HepG2 (cell line): ENCODE measurements around the gene GINS2. TPM values are rescaled to one million over a fixed set of nuclear protein-coding genes. Genes with fewer than 3 reads are reported as not detected.

Source experiments
- ATAC-seq: fragments of 200-7000 bp; cut with Tn5 transposase; 3 replicates; pipeline ENCODE4 v1.9.1; 2020; ENCODE audit warnings: mild to moderate bottlenecking, moderate library complexity
- BruUV-seq: library from RNA; stranded (reverse); fragments of 400-500 nt; replicated peaks from 2 replicates; lab custom pipeline; 2021; lab: Mats Ljungman, UMichigan
- CTCF ChIA-PET: fragments of 300-600 bp; formaldehyde crosslinking; extraction: SDS; loops from one replicate; lab custom pipeline; 2021; ENCODE audit warnings: low total read pairs, inconsistent platforms, low intra/inter-chr PET ratio; lab: Yijun Ruan, JAX
- POLR2A ChIA-PET: fragments of 350-600 bp; sonication (Branson Sonifier 250); formaldehyde crosslinking; loops from one replicate; lab custom pipeline; 2020; ENCODE audit warnings: antibody characterized with exemption, inconsistent platforms; lab: Yijun Ruan, JAX
- DNase-seq: peaks from one replicate; pipeline ENCODE4 v3.0.0-alpha.2; 2015; ENCODE audit warnings: low spot score
- FAIRE-seq: peaks from 3 replicates; lab custom pipeline; 2011; peaks lifted over from hg19 to GRCh38; lab: Jason Lieb, UNC
- H2AFZ ChIP-seq: one replicate; pipeline ENCODE4 v1.6.1; 2011; ENCODE audit warnings: low read length, inconsistent platforms
- H3K27ac ChIP-seq: fragments of 300-600 bp; 3 replicates; pipeline ENCODE4 v1.8.0; 2011; ENCODE audit warnings: mixed run types, mild to moderate bottlenecking, mixed read lengths, low read length, inconsistent platforms; ENCODE audit not compliant: insufficient read depth; ENCODE audit errors: extremely low read length
- H3K27me3 ChIP-seq, 2 experiments: fragments of 200-600 bp in 1 of 2; 2 replicates in 1 of 2; 3 replicates in 1 of 2; pipeline versions ENCODE4 v1.6.0 to v1.8.0; 2011; ENCODE audit warnings: low read length in 2 of 2, mild to moderate bottlenecking in 2 of 2, moderate library complexity in 2 of 2, inconsistent platforms in 1 of 2; ENCODE audit not compliant: insufficient read depth in 2 of 2, control insufficient read depth in 1 of 2
- H3K36me3 ChIP-seq, 2 experiments: fragments of 200-600 bp in 1 of 2; replicated peaks in 1 of 2; 2 replicates in 1 of 2; 3 replicates in 1 of 2; pipeline versions ENCODE4 v1.5.1 to v1.8.0; 2011; ENCODE audit warnings: low read length in 2 of 2, inconsistent platforms in 1 of 2; ENCODE audit not compliant: insufficient read depth in 2 of 2, control insufficient read depth in 1 of 2
- H3K4me1 ChIP-seq: 2 replicates; pipeline ENCODE4 v1.5.1; 2012; ENCODE audit warnings: low read length, inconsistent platforms; ENCODE audit not compliant: insufficient read depth
- H3K4me2 ChIP-seq: 2 replicates; pipeline ENCODE4 v1.6.0; 2011; ENCODE audit warnings: low read depth, low read length, inconsistent platforms
- H3K4me3 ChIP-seq, 3 experiments: fragments of 200-600 bp in 1 of 3; sonication (generic), shearing (Covaris generic) in 1 of 3; replicated peaks in 1 of 3; 2 replicates each; pipeline ENCODE4 v1.5.1; 2011 to 2016; ENCODE audit warnings: low read length in 3 of 3, inconsistent platforms in 2 of 3, low read depth in 2 of 3, mild to moderate bottlenecking in 2 of 3, control low read depth in 1 of 3, mixed read lengths in 1 of 3; ENCODE audit not compliant: insufficient read depth in 1 of 3
- H3K79me2 ChIP-seq: one replicate; pipeline ENCODE4 v1.6.1; 2011; ENCODE audit warnings: low read length, inconsistent platforms; ENCODE audit not compliant: insufficient read depth
- H3K9ac ChIP-seq: 2 replicates; pipeline ENCODE4 v1.6.0; 2011; ENCODE audit warnings: mild to moderate bottlenecking, low read depth, low read length, inconsistent platforms; ENCODE audit not compliant: insufficient read depth
- H3K9me3 ChIP-seq: 2 replicates; pipeline ENCODE4 v1.5.1; 2012; ENCODE audit warnings: mild to moderate bottlenecking, low read length
- H4K20me1 ChIP-seq: 2 replicates; pipeline ENCODE4 v1.6.0; 2011; ENCODE audit warnings: inconsistent platforms, mild to moderate bottlenecking, low read length, moderate library complexity; ENCODE audit not compliant: insufficient read depth
- ATF7-NPFF ChIP-seq: sonication (generic); formaldehyde crosslinking; IDR thresholded peaks from 2 replicates; pipeline ENCODE4 v1.8.1; 2023; ENCODE audit warnings: mild to moderate bottlenecking, low read depth, missing genetic modification reagents, moderate library complexity
- MAFK ChIP-seq, 2 experiments: IDR thresholded peaks in 1 of 2; conservative IDR thresholded peaks in 1 of 2; 2 replicates each; pipeline ENCODE4 v1.6.1; 2011; ENCODE audit warnings: improper control_type of control experiment in 2 of 2, low read length in 2 of 2
- PBX3 ChIP-seq: sonication (generic); formaldehyde crosslinking; IDR thresholded peaks from 2 replicates; pipeline ENCODE4 v1.8.1; 2023; ENCODE audit warnings: missing genetic modification reagents, inconsistent platforms, borderline replicate concordance
- REL ChIP-seq: sonication (generic); formaldehyde crosslinking; conservative IDR thresholded peaks from 2 replicates; pipeline ENCODE4 v1.8.0; 2022; ENCODE audit warnings: mild to moderate bottlenecking, missing genetic modification reagents, moderate library complexity
- REXO4 ChIP-seq: sonication (generic); formaldehyde crosslinking; IDR thresholded peaks from 2 replicates; pipeline ENCODE4 v1.8.0; 2022; ENCODE audit warnings: missing genetic modification reagents, mild to moderate bottlenecking, borderline replicate concordance
- ZBTB38 ChIP-seq: sonication (generic); formaldehyde crosslinking; IDR thresholded peaks from 2 replicates; pipeline ENCODE4 v1.5.1; 2020; ENCODE audit warnings: mild to moderate bottlenecking, missing genetic modification reagents
- ZNF672 ChIP-seq: sonication (generic); formaldehyde crosslinking; IDR thresholded peaks from 2 replicates; pipeline ENCODE4 v1.8.1; 2022; ENCODE audit warnings: missing genetic modification reagents
- ZNF687 ChIP-seq: sonication (generic); formaldehyde crosslinking; IDR thresholded peaks from 2 replicates; pipeline ENCODE4 v1.5.1; 2020; ENCODE audit warnings: mild to moderate bottlenecking, missing genetic modification reagents, moderate library complexity
- ZSCAN21 ChIP-seq: sonication (generic); formaldehyde crosslinking; IDR thresholded peaks from 2 replicates; pipeline ENCODE4 v1.8.0; 2022; ENCODE audit warnings: mild to moderate bottlenecking, missing genetic modification reagents, moderate library complexity, borderline replicate concordance
- WGBS: methylation state at CpG from one replicate; pipeline ENCODE4 v1.1.6; 2017; ENCODE audit warnings: low lambda C conversion rate; 5-methylcytosine and 5-hydroxymethylcytosine counted together
- in situ Hi-C: cut with HindIII; loops from 2 replicates; pipeline ENCODE4 v1.10.0; 2017; ENCODE audit warnings: low pct_unique_long_range_greater_than_20kb; ENCODE audit not compliant: extremely low pct_ligation_motif_present
- intact Hi-C: fragments of 100-400 bp; cut with micrococcal nuclease; formaldehyde crosslinking; loops from one replicate; pipeline ENCODE4 v1.10.0; 2022; ENCODE audit not compliant: unreplicated experiment
- polyA plus RNA-seq, 8 experiments: library from polyadenylated mRNA; depleted of rRNA in 3 of 8; stranded (reverse) in 7 of 8; unstranded in 1 of 8; fragments of >200 nt; fragmentation: Illumina TruSeq in 4 of 8; extraction: Trizol in 4 of 8; gene quantifications; 2 replicates each; pipeline versions ENCODE4 v1.2.1 to v1.2.3, GENCODE V29; 2011 to 2016; ENCODE audit warnings: low read depth in 4 of 8, missing spikeins in 1 of 8, mixed read lengths in 1 of 8; ENCODE audit not compliant: insufficient read depth in 1 of 8
- total RNA-seq, 5 experiments: library from RNA; depleted of rRNA; stranded (reverse); fragments of >200 nt; fragmentation: Illumina TruSeq; extraction: Trizol; gene quantifications; 2 replicates each; pipeline ENCODE4 v1.2.3, GENCODE V29; 2016; ENCODE audit warnings: low read depth in 1 of 5
- TF ChIP-seq, protein P1 (sequence below): sonication (generic); formaldehyde crosslinking; IDR thresholded peaks from 2 replicates; pipeline ENCODE4 v1.5.1; 2020; ENCODE audit warnings: mild to moderate bottlenecking, missing genetic modification reagents
- TF ChIP-seq, protein P2 (sequence below): sonication (generic); formaldehyde crosslinking; IDR thresholded peaks from 2 replicates; pipeline ENCODE4 v1.4.0; 2020; ENCODE audit warnings: missing genetic modification reagents, borderline replicate concordance

Gene GINS2
- total and polyA plus RNA-seq, 2 of the 13 experiments (the other 11 are each of a cell fraction or from before 2014, with no cell fraction given) = 10.6 to 48.3 TPM

DNA sequence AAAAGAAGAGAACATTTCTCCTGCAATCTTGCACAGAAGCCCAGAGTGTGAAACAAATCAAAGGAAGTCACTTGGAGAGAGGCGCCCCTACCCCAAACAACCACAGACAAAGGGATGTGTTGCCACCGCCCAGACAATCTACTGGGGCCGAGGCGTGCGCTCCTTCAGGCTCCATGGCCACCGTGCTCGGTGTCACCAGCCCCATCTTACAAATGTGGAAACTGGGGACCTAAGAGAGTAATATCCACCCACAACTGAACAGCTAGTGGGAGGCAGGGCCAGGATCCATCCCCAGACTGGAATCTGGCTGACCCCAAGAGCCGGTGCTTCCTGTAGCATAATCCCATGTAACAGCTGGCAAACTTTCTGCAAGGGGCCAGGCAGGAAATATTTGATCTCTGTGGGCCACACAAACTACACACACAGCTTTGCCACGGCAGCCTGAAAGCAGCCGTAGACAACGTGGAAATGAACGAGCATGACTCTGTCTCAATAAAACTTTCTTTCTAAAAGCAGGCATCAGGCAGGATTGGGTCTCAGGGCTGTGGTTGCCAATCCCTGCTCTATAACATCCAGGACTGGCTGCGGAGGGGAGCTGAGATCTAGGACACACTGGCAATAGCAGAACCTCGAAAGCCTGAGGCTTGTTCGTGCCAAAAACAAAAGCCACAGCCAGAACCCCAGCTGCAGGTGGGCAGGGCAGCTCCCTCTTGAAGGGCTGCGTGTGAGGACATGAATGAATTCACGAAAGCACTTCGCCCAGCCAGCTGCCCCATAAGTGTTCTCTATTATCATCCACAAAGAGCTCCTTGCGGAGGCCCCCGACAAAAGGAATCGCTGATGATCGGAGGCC, 26.6 kb upstream of the GINS2 start (continued):
- TF ChIP-seq ZNF687 (CRISPR knock-in tag) (no peak), PBX3 (CRISPR knock-in tag) (no peak)

- peaks cover 10 to 39% of the 10 kb centered on the region in 2 experiments for H3K27me3 ChIP-seq
- H3K4me1 ChIP-seq = no peaks in the 10 kb centered on the region
- H3K9ac ChIP-seq = no peak overlapping the region
- whole genome bisulfite sequencing = 4% methylated on average over 6 of the region's 9 CpGs
- no TSS peak for BruUV-seq
- ChIA-PET CTCF (no interaction called here), POLR2A (no interaction called here)
- H3K27ac ChIP-seq = no peak overlapping the region
- no peak overlapping the region for H3K4me2 ChIP-seq
- no peak for DNase-seq
- H3K36me3 ChIP-seq = no peaks in the 10 kb centered on the region
- peaks cover 7% of the 10 kb centered on the region for H3K9me3 ChIP-seq
- H4K20me1 ChIP-seq = no peaks in the 10 kb centered on the region
- FAIRE-seq = no peak
- intact Hi-C loops (loop anchor here (10.0 kb wide), 1 partner anchor 318 kb away; no protein-coding TSS in a partner anchor), in situ Hi-C loops (no loop called here)
- no peak overlapping the region for H3K4me3 ChIP-seq
- no peak for ATAC-seq
- no peak overlapping the region for H2AFZ ChIP-seq
- H3K79me2 ChIP-seq = no peaks in the 10 kb centered on the region
- TF ChIP-seq ATF7-NPFF (CRISPR knock-in tag) (no peak), ZBTB38 (CRISPR knock-in tag) (no peak), ZSCAN21 (CRISPR knock-in tag) (no peak), MAFK (conservative IDR thresholded peaks at IDR 0.05 in 1 of 2, IDR thresholded peaks at IDR 0.05 in 1 of 2; ENCODE audit: low read length in 2 of 2) (no peak), ZNF672 (CRISPR knock-in tag) (no peak), REXO4 (CRISPR knock-in tag) (no peak), REL (CRISPR knock-in tag) (no peak)
- TF ChIP-seq, protein P1, sequence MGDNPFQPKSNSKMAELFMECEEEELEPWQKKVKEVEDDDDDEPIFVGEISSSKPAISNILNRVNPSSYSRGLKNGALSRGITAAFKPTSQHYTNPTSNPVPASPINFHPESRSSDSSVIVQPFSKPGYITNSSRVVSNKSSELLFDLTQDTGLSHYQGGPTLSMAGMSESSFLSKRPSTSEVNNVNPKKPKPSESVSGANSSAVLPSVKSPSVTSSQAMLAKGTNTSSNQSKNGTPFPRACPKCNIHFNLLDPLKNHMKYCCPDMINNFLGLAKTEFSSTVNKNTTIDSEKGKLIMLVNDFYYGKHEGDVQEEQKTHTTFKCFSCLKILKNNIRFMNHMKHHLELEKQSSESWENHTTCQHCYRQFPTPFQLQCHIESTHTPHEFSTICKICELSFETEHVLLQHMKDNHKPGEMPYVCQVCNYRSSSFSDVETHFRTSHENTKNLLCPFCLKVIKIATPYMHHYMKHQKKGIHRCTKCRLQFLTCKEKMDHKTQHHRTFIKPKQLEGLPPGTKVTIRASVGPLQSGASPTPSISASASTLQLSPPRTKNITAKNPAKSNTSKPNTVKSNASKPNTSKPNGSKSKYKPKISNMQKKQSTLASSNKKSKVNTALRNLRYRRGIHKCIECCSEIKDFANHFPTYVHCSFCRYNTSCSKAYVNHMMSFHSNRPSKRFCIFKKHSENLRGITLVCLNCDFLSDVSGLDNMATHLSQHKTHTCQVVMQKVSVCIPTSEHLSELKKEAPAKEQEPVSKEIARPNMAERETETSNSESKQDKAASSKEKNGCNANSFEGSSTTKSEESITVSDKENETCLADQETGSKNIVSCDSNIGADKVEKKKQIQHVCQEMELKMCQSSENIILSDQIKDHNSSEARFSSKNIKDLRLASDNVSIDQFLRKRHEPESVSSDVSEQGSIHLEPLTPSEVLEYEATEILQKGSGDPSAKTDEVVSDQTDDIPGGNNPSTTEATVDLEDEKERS (CRISPR knock-in tag) = no peak
- TF ChIP-seq, protein P2, sequence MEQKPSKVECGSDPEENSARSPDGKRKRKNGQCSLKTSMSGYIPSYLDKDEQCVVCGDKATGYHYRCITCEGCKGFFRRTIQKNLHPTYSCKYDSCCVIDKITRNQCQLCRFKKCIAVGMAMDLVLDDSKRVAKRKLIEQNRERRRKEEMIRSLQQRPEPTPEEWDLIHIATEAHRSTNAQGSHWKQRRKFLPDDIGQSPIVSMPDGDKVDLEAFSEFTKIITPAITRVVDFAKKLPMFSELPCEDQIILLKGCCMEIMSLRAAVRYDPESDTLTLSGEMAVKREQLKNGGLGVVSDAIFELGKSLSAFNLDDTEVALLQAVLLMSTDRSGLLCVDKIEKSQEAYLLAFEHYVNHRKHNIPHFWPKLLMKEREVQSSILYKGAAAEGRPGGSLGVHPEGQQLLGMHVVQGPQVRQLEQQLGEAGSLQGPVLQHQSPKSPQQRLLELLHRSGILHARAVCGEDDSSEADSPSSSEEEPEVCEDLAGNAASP = no peak
These were observed 24.0 kb upstream of the GINS2 start for GRCh38 chr16:85712801-85713200.
